Keratinocyte (primary cell): ENCODE results near the gene GPR176.

ENCODE experiments used
- CTCF ChIP-seq, 3 experiments: IDR thresholded peaks in 1 of 3; conservative IDR thresholded peaks in 1 of 3; optimal IDR thresholded peaks in 1 of 3; 2 replicates in 2 of 3; 3 replicates in 1 of 3; pipeline versions ENCODE3 to v1.5.1; 2011; ENCODE audit warnings: low read length in 3 of 3, mild to moderate bottlenecking in 3 of 3, moderate library complexity in 2 of 3, control low read depth in 1 of 3, inconsistent platforms in 1 of 3; ENCODE audit not compliant: insufficient read depth in 2 of 3; ENCODE audit errors: extremely low read depth in 1 of 3
- EZH2 ChIP-seq: IDR thresholded peaks from one replicate; pipeline ENCODE4 v1.6.1; 2012; ENCODE audit warnings: inconsistent platforms, mild to moderate bottlenecking, low read length, moderate library complexity

GRCh38 chr15:39860871-39861270 is 59.2 kb downstream of the GPR176 start:
- TF ChIP-seq CTCF (optimal IDR thresholded peaks at IDR 0.05 in 1 of 3, IDR thresholded peaks at IDR 0.05 in 1 of 3, conservative IDR thresholded peaks at IDR 0.05 in 1 of 3; ENCODE audit: extremely low read depth in 1 of 3, insufficient read depth in 2 of 3, low read length in 3 of 3) (no peak), EZH2 (no peak)
